H1 (cell line): ENCODE data around the gene KLHL1. TPM values are rescaled to one million over a fixed set of nuclear protein-coding genes. Genes with fewer than 3 reads are reported as not detected.

Source experiments
- CBX5 ChIP-seq: fragments of 300-800, 300-1000 bp; sonication (generic); IDR thresholded peaks from 2 replicates; pipeline ENCODE4 v1.7.1; 2016; ENCODE audit warnings: antibody characterized with exemption, low read length, low read depth
- EZH2 ChIP-seq: fragments of 200-600 bp; sonication (generic); IDR thresholded peaks from 2 replicates; pipeline ENCODE4 v1.7.1; 2012; ENCODE audit warnings: low read depth, mild to moderate bottlenecking, moderate library complexity, low read length, inconsistent platforms; ENCODE audit not compliant: severe bottlenecking
- polyA plus RNA-seq, 7 experiments: library from polyadenylated mRNA; depleted of rRNA in 3 of 7; stranded (reverse) in 5 of 7; unstranded in 2 of 7; fragments of >200 nt in 5 of 7; fragments of 200-250 nt in 2 of 7; gene quantifications; 1 replicate in 5 of 7; 2 replicates in 1 of 7; 4 replicates in 1 of 7; pipeline versions ENCODE4 v1.2.1 to v1.2.3, GENCODE V29; 2011 to 2013; ENCODE audit warnings: missing spikeins in 2 of 7, mixed read lengths in 2 of 7
- total RNA-seq: library from RNA; stranded (reverse); fragmentation: NEBNext Ultra II Directional; extraction: Animal tissue kit (Norgen Biotek cat#: 25700); gene quantifications from 2 replicates; pipeline ENCODE4 v1.2.1, GENCODE V29; 2021
- TF ChIP-seq, protein P1 (sequence below): IDR thresholded peaks from 2 replicates; pipeline ENCODE4 v1.6.1; 2012; ENCODE audit warnings: low read length, inconsistent platforms
- TF ChIP-seq, protein P2 (sequence below): IDR thresholded peaks from 2 replicates; pipeline ENCODE4 v1.6.1; 2012; ENCODE audit warnings: inconsistent platforms
- TF ChIP-seq, protein P3 (sequence below): IDR thresholded peaks from 2 replicates; pipeline ENCODE4 v1.6.1; 2011; ENCODE audit warnings: low read length, improper control_type of control experiment

Gene KLHL1
- total and polyA plus RNA-seq, 2 of the 8 experiments (the other 6 are each of a cell fraction or from before 2014, with no cell fraction given), result not detected

- TF ChIP-seq, protein P1, sequence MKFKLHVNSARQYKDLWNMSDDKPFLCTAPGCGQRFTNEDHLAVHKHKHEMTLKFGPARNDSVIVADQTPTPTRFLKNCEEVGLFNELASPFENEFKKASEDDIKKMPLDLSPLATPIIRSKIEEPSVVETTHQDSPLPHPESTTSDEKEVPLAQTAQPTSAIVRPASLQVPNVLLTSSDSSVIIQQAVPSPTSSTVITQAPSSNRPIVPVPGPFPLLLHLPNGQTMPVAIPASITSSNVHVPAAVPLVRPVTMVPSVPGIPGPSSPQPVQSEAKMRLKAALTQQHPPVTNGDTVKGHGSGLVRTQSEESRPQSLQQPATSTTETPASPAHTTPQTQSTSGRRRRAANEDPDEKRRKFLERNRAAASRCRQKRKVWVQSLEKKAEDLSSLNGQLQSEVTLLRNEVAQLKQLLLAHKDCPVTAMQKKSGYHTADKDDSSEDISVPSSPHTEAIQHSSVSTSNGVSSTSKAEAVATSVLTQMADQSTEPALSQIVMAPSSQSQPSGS, result no peak
- TF ChIP-seq EZH2 (no peak), CBX5 (no peak)
- TF ChIP-seq, protein P2, sequence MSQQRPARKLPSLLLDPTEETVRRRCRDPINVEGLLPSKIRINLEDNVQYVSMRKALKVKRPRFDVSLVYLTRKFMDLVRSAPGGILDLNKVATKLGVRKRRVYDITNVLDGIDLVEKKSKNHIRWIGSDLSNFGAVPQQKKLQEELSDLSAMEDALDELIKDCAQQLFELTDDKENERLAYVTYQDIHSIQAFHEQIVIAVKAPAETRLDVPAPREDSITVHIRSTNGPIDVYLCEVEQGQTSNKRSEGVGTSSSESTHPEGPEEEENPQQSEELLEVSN, result no peak
- TF ChIP-seq, protein P3, sequence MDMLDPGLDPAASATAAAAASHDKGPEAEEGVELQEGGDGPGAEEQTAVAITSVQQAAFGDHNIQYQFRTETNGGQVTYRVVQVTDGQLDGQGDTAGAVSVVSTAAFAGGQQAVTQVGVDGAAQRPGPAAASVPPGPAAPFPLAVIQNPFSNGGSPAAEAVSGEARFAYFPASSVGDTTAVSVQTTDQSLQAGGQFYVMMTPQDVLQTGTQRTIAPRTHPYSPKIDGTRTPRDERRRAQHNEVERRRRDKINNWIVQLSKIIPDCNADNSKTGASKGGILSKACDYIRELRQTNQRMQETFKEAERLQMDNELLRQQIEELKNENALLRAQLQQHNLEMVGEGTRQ, result no peak
Measured at GRCh38 chr13:70090036-70090723, 18.1 kb downstream of the KLHL1 start (continued).
